Measurements from ENCODE around the gene TUT7.

DNA sequence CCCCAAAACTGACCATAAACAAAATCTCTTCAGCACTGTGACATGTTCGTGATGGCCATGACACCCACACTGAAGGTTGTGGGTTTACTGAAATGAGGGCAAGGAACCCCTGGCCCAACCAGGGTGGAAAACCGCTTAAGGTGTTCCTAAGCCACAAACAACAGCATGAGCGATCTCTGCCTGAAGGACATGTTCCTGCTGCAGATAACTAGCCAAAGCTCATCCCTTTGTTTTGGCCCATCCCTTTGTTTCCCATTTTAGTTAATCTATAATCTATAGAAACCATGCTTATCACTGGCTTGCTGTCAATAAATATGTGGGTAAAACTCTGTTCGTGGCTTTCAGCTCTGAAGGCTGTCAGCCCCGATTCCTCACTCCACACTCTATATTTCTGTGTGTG lies 21.8 kb upstream of the TUT7 start:
- TF ChIP-seq, protein P1, sequence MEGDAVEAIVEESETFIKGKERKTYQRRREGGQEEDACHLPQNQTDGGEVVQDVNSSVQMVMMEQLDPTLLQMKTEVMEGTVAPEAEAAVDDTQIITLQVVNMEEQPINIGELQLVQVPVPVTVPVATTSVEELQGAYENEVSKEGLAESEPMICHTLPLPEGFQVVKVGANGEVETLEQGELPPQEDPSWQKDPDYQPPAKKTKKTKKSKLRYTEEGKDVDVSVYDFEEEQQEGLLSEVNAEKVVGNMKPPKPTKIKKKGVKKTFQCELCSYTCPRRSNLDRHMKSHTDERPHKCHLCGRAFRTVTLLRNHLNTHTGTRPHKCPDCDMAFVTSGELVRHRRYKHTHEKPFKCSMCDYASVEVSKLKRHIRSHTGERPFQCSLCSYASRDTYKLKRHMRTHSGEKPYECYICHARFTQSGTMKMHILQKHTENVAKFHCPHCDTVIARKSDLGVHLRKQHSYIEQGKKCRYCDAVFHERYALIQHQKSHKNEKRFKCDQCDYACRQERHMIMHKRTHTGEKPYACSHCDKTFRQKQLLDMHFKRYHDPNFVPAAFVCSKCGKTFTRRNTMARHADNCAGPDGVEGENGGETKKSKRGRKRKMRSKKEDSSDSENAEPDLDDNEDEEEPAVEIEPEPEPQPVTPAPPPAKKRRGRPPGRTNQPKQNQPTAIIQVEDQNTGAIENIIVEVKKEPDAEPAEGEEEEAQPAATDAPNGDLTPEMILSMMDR (IDR thresholded peaks at IDR 0.05), result no peak
- no peak for TF ChIP-seq POLR2A (IDR thresholded peaks at IDR 0.05)
